ENCODE measurements around the gene HOXA7. TPM values are rescaled to one million over a fixed set of nuclear protein-coding genes. Genes with fewer than 3 reads are reported as not detected.

HOXA7 gene
- total RNA-seq, 1 donor, result 3.6 TPM

DNA sequence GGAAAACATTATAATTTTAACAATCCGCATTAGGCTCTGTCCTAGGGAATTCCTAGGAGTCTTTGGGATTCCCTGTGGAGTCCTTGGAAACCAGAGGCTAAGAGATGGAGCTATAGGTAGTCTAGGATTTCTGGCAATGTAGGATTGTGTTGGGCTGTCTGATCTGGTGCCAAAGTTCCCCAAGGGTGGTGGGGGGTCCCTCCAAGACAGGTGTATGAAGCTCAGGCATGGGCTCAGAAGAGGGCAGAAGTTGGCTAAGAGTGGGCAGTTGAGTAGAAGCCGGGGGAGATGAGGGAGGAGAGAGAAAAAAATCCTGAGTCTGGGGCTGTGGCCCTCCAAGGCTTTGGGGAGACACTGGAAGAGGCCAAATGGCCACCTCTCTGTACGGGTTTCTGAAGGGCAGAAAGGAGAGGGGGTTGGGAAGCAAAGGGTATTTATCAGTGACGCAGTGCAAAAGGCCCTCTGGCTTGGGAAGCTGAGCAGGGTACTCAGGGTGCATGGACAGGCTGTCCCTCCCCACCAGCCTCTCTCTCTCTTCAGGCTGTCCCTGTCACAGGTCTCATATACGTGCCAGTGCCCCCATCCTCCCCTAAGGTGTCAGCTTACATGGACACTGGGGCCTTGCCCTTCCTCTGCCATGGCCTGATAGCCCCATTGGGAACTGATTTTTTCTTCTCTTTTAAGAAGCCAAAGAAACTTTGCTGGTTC lies 9.8 kb downstream of the HOXA7 start:
- Histone ChIP-seq H3K27ac (ENCODE audit: low read depth, low read length) (peak overlapping the region; percentile 88), H3K4me1 (ENCODE audit: insufficient read depth, low read length) (peaks cover 35% of the 10 kb centered on the region), H4K20me1 (ENCODE audit: insufficient read depth, low read length) (peaks cover 13% of the 10 kb centered on the region), H3K4me2 (ENCODE audit: insufficient read depth, low read length) (peak overlapping the region; percentile 99), H2AFZ (ENCODE audit: low read length) (no peak overlapping the region), H3K27me3 (ENCODE audit: insufficient read depth, low read length) (no peaks in the 10 kb centered on the region), H3K79me2 (ENCODE audit: insufficient read depth, low read length) (peaks cover 99% of the 10 kb centered on the region), H3K36me3 (ENCODE audit: insufficient read depth, low read length) (peaks cover 39% of the 10 kb centered on the region), H3K9me3 (ENCODE audit: low read depth, low read length) (no peaks in the 10 kb centered on the region), H3K4me3 (ENCODE audit: insufficient read depth, low read length) (peak overlapping the region; percentile 93)
- peak; percentile 76 for DNase-seq (ENCODE audit: insufficient read length, low spot score, missing footprints)
- TF ChIP-seq, protein P1, sequence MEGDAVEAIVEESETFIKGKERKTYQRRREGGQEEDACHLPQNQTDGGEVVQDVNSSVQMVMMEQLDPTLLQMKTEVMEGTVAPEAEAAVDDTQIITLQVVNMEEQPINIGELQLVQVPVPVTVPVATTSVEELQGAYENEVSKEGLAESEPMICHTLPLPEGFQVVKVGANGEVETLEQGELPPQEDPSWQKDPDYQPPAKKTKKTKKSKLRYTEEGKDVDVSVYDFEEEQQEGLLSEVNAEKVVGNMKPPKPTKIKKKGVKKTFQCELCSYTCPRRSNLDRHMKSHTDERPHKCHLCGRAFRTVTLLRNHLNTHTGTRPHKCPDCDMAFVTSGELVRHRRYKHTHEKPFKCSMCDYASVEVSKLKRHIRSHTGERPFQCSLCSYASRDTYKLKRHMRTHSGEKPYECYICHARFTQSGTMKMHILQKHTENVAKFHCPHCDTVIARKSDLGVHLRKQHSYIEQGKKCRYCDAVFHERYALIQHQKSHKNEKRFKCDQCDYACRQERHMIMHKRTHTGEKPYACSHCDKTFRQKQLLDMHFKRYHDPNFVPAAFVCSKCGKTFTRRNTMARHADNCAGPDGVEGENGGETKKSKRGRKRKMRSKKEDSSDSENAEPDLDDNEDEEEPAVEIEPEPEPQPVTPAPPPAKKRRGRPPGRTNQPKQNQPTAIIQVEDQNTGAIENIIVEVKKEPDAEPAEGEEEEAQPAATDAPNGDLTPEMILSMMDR (IDR thresholded peaks at IDR 0.05; ENCODE audit: extremely low read depth, low read depth, low read length), result no peak

DNA sequence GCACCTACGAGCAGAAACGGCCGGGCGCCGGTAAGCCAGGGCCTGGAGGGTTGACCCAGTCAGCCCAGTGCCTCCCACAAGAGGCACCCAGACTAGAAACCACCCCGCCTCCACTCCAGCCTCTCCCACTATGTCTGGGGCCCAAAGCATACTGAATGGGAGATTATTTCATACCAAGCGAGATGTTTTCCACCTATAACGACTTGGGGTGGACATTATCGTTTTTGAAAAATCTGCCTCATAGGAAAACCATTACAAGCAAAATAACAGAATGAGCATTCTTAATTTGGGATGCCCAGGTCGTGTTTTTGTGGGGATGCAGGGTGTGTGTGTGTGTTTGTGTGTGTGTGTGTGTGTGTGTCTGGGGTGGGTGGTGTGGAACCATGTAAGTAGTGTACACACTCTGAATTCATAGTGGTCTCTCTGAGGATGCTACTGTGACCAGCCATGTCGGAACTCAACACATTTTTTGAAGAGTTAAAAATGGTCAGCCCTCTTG lies 10.5 kb downstream of the HOXA7 start:
- Histone ChIP-seq H3K27me3 (ENCODE audit: insufficient read depth, low read length) (no peaks in the 10 kb centered on the region), H4K20me1 (ENCODE audit: insufficient read depth, low read length) (peaks cover 13% of the 10 kb centered on the region), H2AFZ (ENCODE audit: low read length) (no peak overlapping the region), H3K4me1 (ENCODE audit: insufficient read depth, low read length) (peaks cover 35% of the 10 kb centered on the region), H3K27ac (ENCODE audit: low read depth, low read length) (no peak overlapping the region), H3K4me2 (ENCODE audit: insufficient read depth, low read length) (no peak overlapping the region), H3K36me3 (ENCODE audit: insufficient read depth, low read length) (peaks cover 46% of the 10 kb centered on the region), H3K9me3 (ENCODE audit: low read depth, low read length) (no peaks in the 10 kb centered on the region), H3K4me3 (ENCODE audit: insufficient read depth, low read length) (no peak overlapping the region), H3K79me2 (ENCODE audit: insufficient read depth, low read length) (peaks cover 99% of the 10 kb centered on the region)
- peak; percentile 86 for DNase-seq (ENCODE audit: insufficient read length, low spot score, missing footprints)
- TF ChIP-seq, protein P1 (IDR thresholded peaks at IDR 0.05; ENCODE audit: extremely low read depth, low read depth, low read length), result no peak

DNA sequence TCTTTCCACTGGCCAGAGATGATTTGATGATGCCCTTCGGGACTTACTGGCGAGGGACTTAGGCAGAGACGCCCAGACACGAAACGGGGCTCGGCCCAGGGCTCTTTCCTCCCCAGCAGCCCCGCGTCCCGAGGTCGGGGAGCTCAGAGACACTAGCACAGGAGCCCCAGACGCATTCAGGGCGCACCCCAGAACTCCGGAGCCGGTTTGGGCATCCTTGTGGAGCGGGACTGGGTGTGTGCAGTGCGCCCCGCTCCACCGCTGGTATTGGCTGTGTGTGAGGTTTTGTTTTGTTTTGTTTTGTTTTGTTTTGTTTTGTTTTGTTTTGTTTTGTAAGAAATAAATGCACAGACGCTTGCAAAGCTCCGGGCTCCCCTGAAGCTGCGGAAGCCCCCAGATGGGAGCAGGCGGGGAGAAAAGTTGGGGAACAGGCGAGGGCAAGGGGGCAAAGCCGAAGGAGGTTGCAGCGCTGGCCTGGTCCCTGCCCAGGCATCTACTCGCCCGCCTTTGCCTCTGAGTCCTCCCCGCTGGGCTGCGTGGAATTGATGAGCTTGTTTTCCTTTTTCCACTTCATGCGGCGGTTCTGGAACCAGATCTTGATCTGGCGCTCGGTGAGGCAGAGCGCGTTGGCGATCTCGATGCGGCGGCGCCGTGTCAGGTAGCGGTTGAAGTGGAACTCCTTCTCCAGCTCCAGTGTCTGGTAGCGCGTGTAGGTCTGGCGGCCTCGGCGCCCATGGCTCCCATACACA lies 11.1 kb downstream of the HOXA7 start:
- no peaks in the 10 kb centered on the region for H3K9me3 ChIP-seq (ENCODE audit: low read depth, low read length)
- peaks cover 52% of the 10 kb centered on the region for H3K36me3 ChIP-seq (ENCODE audit: insufficient read depth, low read length)
- H3K4me3 ChIP-seq (ENCODE audit: insufficient read depth, low read length), result no peak overlapping the region
- no peak overlapping the region for H3K27ac ChIP-seq (ENCODE audit: low read depth, low read length)
- H2AFZ ChIP-seq (ENCODE audit: low read length), result no peak overlapping the region
- DNase-seq (ENCODE audit: insufficient read length, low spot score, missing footprints), result peak; percentile 80
- H3K4me2 ChIP-seq (ENCODE audit: insufficient read depth, low read length), result no peak overlapping the region
- H3K27me3 ChIP-seq (ENCODE audit: insufficient read depth, low read length), result no peaks in the 10 kb centered on the region
- H4K20me1 ChIP-seq (ENCODE audit: insufficient read depth, low read length), result peaks cover 9% of the 10 kb centered on the region
- peaks cover 33% of the 10 kb centered on the region for H3K4me1 ChIP-seq (ENCODE audit: insufficient read depth, low read length)
- peaks cover 98% of the 10 kb centered on the region for H3K79me2 ChIP-seq (ENCODE audit: insufficient read depth, low read length)
- TF ChIP-seq, protein P1 (IDR thresholded peaks at IDR 0.05; ENCODE audit: extremely low read depth, low read depth, low read length), result no peak

DNA sequence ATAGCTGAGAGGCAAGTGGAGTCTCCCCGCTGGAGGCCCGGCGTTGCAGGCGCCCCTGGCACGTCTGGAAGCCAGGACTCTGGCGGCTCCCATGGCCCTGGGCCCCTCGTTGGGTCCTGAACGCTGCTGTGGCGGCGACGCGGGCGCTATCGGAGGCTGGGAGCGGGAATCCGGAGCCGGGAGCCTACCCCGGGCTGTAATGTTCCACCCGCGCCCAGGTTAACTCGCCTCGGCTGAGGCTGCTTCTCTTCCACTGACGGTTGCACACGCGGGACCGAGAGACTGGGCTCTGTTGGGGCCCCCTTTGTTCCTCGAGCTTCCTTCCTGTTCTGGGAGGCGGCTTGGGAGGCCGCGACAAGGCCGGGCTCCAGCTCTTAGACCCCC lies 11.7 kb downstream of the HOXA7 start:
- Histone ChIP-seq H3K36me3 (ENCODE audit: insufficient read depth, low read length) (peaks cover 58% of the 10 kb centered on the region), H3K9me3 (ENCODE audit: low read depth, low read length) (no peaks in the 10 kb centered on the region), H4K20me1 (ENCODE audit: insufficient read depth, low read length) (peaks cover 4% of the 10 kb centered on the region), H3K4me1 (ENCODE audit: insufficient read depth, low read length) (peaks cover 27% of the 10 kb centered on the region), H3K79me2 (ENCODE audit: insufficient read depth, low read length) (peaks cover 94% of the 10 kb centered on the region), H3K27me3 (ENCODE audit: insufficient read depth, low read length) (no peaks in the 10 kb centered on the region), H3K4me2 (ENCODE audit: insufficient read depth, low read length) (no peak overlapping the region), H2AFZ (ENCODE audit: low read length) (no peak overlapping the region), H3K4me3 (ENCODE audit: insufficient read depth, low read length) (no peak overlapping the region), H3K27ac (ENCODE audit: low read depth, low read length) (no peak overlapping the region)
- TF ChIP-seq, protein P1 (IDR thresholded peaks at IDR 0.05; ENCODE audit: extremely low read depth, low read depth, low read length), result no peak
- DNase-seq (ENCODE audit: insufficient read length, low spot score, missing footprints), result peak; percentile 88
